Thoracic aorta (tissue), 2 donors: ENCODE results near the gene TSSK2. TPM values are rescaled to one million over a fixed set of nuclear protein-coding genes. Genes with fewer than 3 reads are reported as not detected.
"Not testable (repeated sequence)": the region's sequence is repeated elsewhere in the genome, so short reads cannot be mapped to it uniquely, and the experiment has no call there.

ENCODE experiments used
- ATAC-seq: fragments of 150-250 bp; one replicate; pipeline ENCODE4 v1.8.0; 2017; ENCODE audit warnings: low read depth; ENCODE audit not compliant: insufficient number of reproducible peaks, low FRiP score
- DNase-seq: peaks from one replicate; pipeline ENCODE4 v3.0.0-alpha.2; 2020; ENCODE audit warnings: low spot score
- H3K27ac ChIP-seq, 2 donors: fragments of 200-600 bp; sonication (generic); 1 replicate in 1 of 2; 2 replicates in 1 of 2; pipeline ENCODE4 v1.5.1; 2016; ENCODE audit warnings: mild to moderate bottlenecking in 2 of 2, moderate library complexity in 2 of 2
- H3K27me3 ChIP-seq: fragments of 200-600 bp; sonication (generic); replicated peaks from 2 replicates; pipeline ENCODE4 v1.6.0; 2016; ENCODE audit warnings: mild to moderate bottlenecking; ENCODE audit not compliant: insufficient read depth
- H3K36me3 ChIP-seq: fragments of 200-600 bp; sonication (generic); one replicate; pipeline ENCODE4 v1.5.1; 2016
- H3K4me1 ChIP-seq, 2 donors: fragments of 200-600 bp; sonication (generic); 1 replicate in 1 of 2; 2 replicates in 1 of 2; pipeline versions ENCODE4 v1.5.1 to v1.6.0; 2016; ENCODE audit warnings: low read depth in 2 of 2, mild to moderate bottlenecking in 1 of 2; ENCODE audit not compliant: control insufficient read depth in 1 of 2
- H3K4me3 ChIP-seq: fragments of 200-600 bp; sonication (generic); 2 replicates; pipeline ENCODE4 v1.5.1; 2016; ENCODE audit warnings: mild to moderate bottlenecking
- H3K9me3 ChIP-seq: fragments of 200-600 bp; sonication (generic); 2 replicates; pipeline ENCODE4 v1.5.1; 2016
- total RNA-seq, 2 donors: library from RNA; depleted of rRNA; stranded (reverse); fragments of >200 nt; gene quantifications; one replicate each; pipeline versions ENCODE4 v1.1.0 to v1.2.3, GENCODE V29; 2016
- TF ChIP-seq, protein P1 (sequence below): fragments of 200-600 bp; sonication (generic); IDR thresholded peaks from one replicate; pipeline ENCODE4 v1.5.1; 2019; ENCODE audit warnings: antibody characterized with exemption

Gene TSSK2
- not detected for total RNA-seq

DNA sequence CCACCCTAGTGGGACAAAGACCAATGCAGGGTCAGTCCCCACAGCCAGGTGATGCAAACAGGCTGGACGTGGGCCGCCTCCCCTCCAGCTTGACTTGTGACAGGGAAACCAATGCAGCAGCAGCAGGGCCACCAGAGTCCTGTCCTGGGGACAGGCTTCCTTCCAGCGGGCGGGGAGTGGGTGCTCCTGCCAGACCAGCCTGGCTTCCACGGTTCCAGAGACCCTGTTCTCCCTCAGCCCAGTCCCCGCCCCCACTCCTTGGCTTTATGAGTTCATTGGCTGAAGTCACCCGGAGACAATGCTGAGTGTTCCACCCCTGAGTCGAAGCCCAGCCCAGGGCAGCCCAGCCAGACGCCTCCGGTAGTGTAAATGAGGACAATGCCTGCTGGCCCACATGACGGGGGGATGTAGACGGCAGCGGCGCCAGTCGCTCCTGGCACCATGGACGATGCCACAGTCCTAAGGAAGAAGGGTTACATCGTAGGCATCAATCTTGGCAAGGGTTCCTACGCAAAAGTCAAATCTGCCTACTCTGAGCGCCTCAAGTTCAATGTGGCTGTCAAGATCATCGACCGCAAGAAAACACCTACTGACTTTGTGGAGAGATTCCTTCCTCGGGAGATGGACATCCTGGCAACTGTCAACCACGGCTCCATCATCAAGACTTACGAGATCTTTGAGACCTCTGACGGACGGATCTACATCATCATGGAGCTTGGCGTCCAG is at the start of gene TSSK2:
Gene TSSK2, plus strand, starts transcription at position 350 of the 726 bp plus-strand sequence. Its CDS starts 92 bp downstream, at position 442.
- no peak for DNase-seq
- Histone ChIP-seq H3K27me3 (no peaks in the 10 kb centered on the region), H3K4me3 (no peak within 1 kb of the TSS), H3K27ac (no peak within 1 kb of the TSS), H3K4me1 (no peaks in the 10 kb centered on the region), H3K36me3 (peaks cover 27% of the 10 kb centered on the region), H3K9me3 (no peaks in the 10 kb centered on the region)
- TF ChIP-seq, protein P1, sequence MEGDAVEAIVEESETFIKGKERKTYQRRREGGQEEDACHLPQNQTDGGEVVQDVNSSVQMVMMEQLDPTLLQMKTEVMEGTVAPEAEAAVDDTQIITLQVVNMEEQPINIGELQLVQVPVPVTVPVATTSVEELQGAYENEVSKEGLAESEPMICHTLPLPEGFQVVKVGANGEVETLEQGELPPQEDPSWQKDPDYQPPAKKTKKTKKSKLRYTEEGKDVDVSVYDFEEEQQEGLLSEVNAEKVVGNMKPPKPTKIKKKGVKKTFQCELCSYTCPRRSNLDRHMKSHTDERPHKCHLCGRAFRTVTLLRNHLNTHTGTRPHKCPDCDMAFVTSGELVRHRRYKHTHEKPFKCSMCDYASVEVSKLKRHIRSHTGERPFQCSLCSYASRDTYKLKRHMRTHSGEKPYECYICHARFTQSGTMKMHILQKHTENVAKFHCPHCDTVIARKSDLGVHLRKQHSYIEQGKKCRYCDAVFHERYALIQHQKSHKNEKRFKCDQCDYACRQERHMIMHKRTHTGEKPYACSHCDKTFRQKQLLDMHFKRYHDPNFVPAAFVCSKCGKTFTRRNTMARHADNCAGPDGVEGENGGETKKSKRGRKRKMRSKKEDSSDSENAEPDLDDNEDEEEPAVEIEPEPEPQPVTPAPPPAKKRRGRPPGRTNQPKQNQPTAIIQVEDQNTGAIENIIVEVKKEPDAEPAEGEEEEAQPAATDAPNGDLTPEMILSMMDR: no peak
- no peak for ATAC-seq

DNA sequence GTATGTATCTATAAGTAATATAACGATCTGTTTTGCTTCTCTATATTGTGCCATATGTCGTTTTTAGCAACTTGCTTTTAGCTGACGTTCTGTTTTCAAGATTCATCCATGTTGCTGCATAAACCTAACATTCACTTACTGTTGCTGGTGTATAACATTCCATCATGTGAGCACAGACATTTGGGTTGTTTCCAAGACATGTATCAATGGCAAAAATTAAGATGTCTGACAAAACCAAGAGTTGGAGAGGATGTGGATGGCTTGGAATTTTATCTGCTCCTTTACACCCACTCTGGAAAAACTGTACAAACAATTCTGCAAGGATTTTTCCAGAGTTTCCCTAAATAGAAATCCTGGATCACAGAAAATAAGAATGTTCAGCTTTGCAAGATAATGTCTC is 49.8 kb upstream of the TSSK2 start:
- TF ChIP-seq, protein P1: no peak

DNA sequence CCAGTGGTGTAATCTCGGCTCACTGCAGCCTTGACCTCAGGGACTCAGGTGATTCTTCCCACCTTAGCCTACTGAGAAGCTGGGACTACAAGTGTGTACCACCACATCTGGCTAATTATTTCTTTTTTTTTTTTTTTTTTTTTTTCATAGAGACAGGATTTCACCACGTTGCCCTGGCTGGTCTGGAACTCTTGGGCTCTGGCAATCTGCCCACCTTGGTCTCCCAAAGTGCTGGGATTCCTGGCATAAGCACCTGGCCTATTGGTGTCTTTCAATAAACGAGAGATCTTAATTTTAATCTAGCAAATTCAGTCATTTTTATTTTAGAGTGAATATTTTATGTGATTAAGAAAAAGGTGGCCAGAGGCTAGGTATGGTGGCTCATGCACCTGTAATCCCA is 49.0 kb upstream of the TSSK2 start:
- ATAC-seq (no peak), DNase-seq (no peak)
- Histone ChIP-seq H3K4me1 (peaks cover 0 to 12% of the 10 kb centered on the region in 2 donors), H3K36me3 (peaks cover 7% of the 10 kb centered on the region), H3K4me3 (no peak overlapping the region), H3K9me3 (no peaks in the 10 kb centered on the region), H3K27ac (no peak overlapping the region), H3K27me3 (no peaks in the 10 kb centered on the region)
- TF ChIP-seq, protein P1: no peak

More for the DNA sequence above, 49.8 kb upstream of the TSSK2 start:
- Histone ChIP-seq H3K27me3 (no peaks in the 10 kb centered on the region), H3K9me3 (no peaks in the 10 kb centered on the region), H3K27ac (no peak overlapping the region), H3K36me3 (peaks cover under 1% of the 10 kb centered on the region), H3K4me3 (no peak overlapping the region), H3K4me1 (peaks cover 0 to 6% of the 10 kb centered on the region in 2 donors)
- no peak for DNase-seq
- ATAC-seq: no peak

DNA sequence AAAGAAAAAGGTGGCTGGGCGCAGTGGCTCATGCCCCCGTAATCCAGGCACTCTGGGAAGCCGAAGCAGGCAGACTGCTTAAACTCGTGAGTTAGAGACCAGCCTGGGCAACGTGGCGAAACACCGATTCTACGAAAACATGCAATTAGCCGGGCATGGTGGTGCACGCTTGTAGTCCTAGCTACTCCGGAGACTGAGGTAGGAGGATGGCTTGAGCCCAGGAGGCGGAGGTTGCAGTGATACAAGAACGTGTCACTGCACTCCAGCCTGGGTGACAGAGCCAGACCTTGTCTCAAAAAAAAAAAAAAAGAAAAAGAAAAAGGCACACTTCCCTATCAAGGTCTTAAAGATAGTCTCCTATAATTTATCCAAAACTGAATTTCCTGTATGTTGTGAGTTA is 48.3 kb upstream of the TSSK2 start:
- no peaks in the 10 kb centered on the region for H3K27me3 ChIP-seq
- H3K36me3 ChIP-seq: peaks cover 7% of the 10 kb centered on the region
- no peak overlapping the region for H3K27ac ChIP-seq
- no peaks in the 10 kb centered on the region for H3K9me3 ChIP-seq
- no peak overlapping the region for H3K4me3 ChIP-seq
- peaks cover 0 to 12% of the 10 kb centered on the region in 2 donors for H3K4me1 ChIP-seq
- DNase-seq (no peak), ATAC-seq (no peak)
- TF ChIP-seq, protein P1: no peak

DNA sequence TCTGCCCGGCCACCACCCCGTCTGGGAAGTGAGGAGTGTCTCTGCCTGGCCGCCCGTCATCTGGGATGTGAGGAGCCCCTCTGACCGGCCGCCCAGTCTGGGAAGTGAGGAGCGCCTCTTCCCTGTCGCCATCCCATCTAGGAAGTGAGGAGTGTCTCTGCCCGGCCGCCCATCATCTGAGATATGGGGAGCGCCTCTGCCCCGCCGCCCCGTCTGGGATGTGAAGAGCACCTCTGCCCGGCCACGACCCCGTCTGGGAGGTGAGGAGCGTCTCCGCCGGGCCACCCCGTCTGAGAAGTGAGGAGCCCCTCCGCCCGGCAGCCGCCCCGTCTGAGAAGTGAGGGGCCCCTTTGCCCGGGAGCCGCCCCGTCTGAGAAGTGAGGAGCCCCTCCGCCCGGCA is 47.0 kb upstream of the TSSK2 start:
- H3K36me3 ChIP-seq: peaks cover 19% of the 10 kb centered on the region
- H3K4me1 ChIP-seq: peaks cover 0 to 12% of the 10 kb centered on the region in 2 donors
- not testable (repeated sequence) for H3K9me3 ChIP-seq, H3K4me3 ChIP-seq, H3K27ac ChIP-seq, ATAC-seq, H3K27me3 ChIP-seq, DNase-seq

DNA sequence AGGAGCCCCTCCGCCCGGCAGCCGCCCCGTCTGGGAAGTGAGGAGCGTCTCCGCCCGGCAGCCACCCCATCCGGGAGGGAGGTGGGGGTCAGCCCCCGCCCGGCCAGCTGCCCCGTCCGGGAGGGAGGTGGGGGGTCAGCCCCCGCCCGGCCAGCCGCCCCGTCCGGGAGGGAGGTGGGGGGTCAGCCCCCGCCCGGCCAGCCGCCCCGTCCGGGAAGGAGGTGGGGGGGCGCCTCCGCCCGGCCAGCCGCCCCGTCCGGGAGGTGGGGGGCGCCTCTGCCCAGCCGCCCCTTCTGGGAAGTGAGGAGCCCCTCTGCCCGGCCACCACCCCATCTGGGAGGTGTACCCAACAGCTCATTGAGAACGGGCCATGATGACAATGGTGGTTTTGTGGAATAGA is 46.5 kb upstream of the TSSK2 start:
- not testable (repeated sequence) for DNase-seq, H3K27ac ChIP-seq, ATAC-seq, H3K4me3 ChIP-seq, H3K27me3 ChIP-seq, H3K9me3 ChIP-seq
- H3K36me3 ChIP-seq: peaks cover 19% of the 10 kb centered on the region
- H3K4me1 ChIP-seq: peaks cover 0 to 12% of the 10 kb centered on the region in 2 donors
